ENCODE results near the gene BHLHE23.

BHLHE23 gene

GRCh38 chr20:62969179-62969760, 37.5 kb downstream of the BHLHE23 start:
- H3K9ac ChIP-seq (ENCODE audit: low read depth, low read length), result no peak overlapping the region
- no peaks in the 10 kb centered on the region for H3K79me2 ChIP-seq (ENCODE audit: insufficient read depth, low read length)
- no peaks in the 10 kb centered on the region for H3K27me3 ChIP-seq (ENCODE audit: insufficient read depth, low read length, poor library complexity)
- peaks cover 11% of the 10 kb centered on the region for H3K4me1 ChIP-seq (ENCODE audit: insufficient read depth, low read length)
- H4K20me1 ChIP-seq (ENCODE audit: insufficient read depth, low read length), result 0 out of 2 replicates have a peak, but pooled peaks cover 3% of the 10 kb centered on the region
- no peaks in the 10 kb centered on the region for H3K36me3 ChIP-seq (ENCODE audit: insufficient read depth, low read length)
- no peak overlapping the region for H3K4me2 ChIP-seq (ENCODE audit: insufficient read depth, low read length)
- no peaks in the 10 kb centered on the region for H3K9me3 ChIP-seq (ENCODE audit: insufficient read depth, low read length, severe bottlenecking)
- no peak overlapping the region for H3K27ac ChIP-seq (ENCODE audit: low read length)
- no peak overlapping the region for H2AFZ ChIP-seq (ENCODE audit: low read depth, low read length)
- no peak for TF ChIP-seq EZH2 (IDR thresholded peaks at IDR 0.05; ENCODE audit: borderline replicate concordance, low read depth, low read length, severe bottlenecking)
- TF ChIP-seq, protein P1, sequence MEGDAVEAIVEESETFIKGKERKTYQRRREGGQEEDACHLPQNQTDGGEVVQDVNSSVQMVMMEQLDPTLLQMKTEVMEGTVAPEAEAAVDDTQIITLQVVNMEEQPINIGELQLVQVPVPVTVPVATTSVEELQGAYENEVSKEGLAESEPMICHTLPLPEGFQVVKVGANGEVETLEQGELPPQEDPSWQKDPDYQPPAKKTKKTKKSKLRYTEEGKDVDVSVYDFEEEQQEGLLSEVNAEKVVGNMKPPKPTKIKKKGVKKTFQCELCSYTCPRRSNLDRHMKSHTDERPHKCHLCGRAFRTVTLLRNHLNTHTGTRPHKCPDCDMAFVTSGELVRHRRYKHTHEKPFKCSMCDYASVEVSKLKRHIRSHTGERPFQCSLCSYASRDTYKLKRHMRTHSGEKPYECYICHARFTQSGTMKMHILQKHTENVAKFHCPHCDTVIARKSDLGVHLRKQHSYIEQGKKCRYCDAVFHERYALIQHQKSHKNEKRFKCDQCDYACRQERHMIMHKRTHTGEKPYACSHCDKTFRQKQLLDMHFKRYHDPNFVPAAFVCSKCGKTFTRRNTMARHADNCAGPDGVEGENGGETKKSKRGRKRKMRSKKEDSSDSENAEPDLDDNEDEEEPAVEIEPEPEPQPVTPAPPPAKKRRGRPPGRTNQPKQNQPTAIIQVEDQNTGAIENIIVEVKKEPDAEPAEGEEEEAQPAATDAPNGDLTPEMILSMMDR (IDR thresholded peaks at IDR 0.05; ENCODE audit: borderline replicate concordance, extremely low read depth, low read length, poor library complexity, severe bottlenecking), result no peak
- no peak for DNase-seq
- no peak overlapping the region for H3K4me3 ChIP-seq (ENCODE audit: low read depth in 1 of 2, low read length in 2 of 2)
- ATAC-seq (ENCODE audit: insufficient read depth, low read depth), result no peak

DNA sequence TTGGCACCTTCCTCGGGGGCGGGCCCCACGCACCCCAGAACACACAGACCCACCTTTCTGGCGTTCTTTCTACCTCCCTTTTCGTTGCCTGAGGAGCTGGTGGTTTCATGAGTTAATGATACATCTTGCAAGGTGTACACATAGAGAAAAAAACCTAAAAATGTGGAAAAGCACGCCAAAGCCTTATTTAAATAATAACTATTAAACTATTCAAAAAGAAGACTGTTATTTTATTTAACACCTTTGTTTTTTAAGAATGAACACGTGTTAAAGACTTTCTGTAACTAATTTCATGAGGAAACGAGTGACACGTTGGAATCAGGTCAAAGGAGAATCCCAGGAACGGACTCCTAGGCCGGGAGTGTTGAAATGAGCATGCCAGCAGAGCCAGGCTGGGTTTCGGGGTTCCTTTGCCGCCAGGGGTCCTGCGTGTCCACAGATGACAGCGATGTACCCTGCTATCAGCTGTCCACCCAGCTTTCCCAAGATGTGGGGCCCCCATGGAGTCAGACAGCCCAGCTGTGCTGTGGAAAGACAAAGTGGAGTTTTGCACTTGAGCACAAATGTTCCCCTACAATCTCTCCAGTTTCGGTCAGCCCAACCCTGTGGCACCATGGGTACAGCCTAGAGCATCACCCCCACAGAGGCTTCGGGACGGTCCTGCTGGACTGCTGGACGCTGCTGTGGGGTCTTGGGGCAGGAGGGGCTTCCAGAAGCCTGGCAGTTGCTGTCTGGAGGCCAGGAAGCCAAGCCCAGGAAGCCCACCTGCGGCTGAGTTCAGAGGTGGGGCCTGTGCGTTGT, 38.2 kb downstream of the BHLHE23 start:
- Histone ChIP-seq H3K36me3 (ENCODE audit: insufficient read depth, low read length) (no peaks in the 10 kb centered on the region), H2AFZ (ENCODE audit: low read depth, low read length) (no peak overlapping the region), H4K20me1 (ENCODE audit: insufficient read depth, low read length) (0 out of 2 replicates have a peak, but pooled peaks cover 5% of the 10 kb centered on the region), H3K4me3 (ENCODE audit: low read depth in 1 of 2, low read length in 2 of 2) (no peak overlapping the region), H3K9ac (ENCODE audit: low read depth, low read length) (no peak overlapping the region), H3K79me2 (ENCODE audit: insufficient read depth, low read length) (no peaks in the 10 kb centered on the region), H3K4me1 (ENCODE audit: insufficient read depth, low read length) (peaks cover 11% of the 10 kb centered on the region), H3K27ac (ENCODE audit: low read length) (no peak overlapping the region), H3K9me3 (ENCODE audit: insufficient read depth, low read length, severe bottlenecking) (no peaks in the 10 kb centered on the region), H3K27me3 (ENCODE audit: insufficient read depth, low read length, poor library complexity) (no peaks in the 10 kb centered on the region), H3K4me2 (ENCODE audit: insufficient read depth, low read length) (no peak overlapping the region)
- ATAC-seq (ENCODE audit: insufficient read depth, low read depth) (no peak), DNase-seq (no peak)
- TF ChIP-seq EZH2 (IDR thresholded peaks at IDR 0.05; ENCODE audit: borderline replicate concordance, low read depth, low read length, severe bottlenecking), result no peak
- TF ChIP-seq, protein P1 (IDR thresholded peaks at IDR 0.05; ENCODE audit: borderline replicate concordance, extremely low read depth, low read length, poor library complexity, severe bottlenecking), result no peak

GRCh38 chr20:62967628-62968351, 39.0 kb downstream of the BHLHE23 start:
- Histone ChIP-seq H4K20me1 (ENCODE audit: insufficient read depth, low read length) (0 out of 2 replicates have a peak, but pooled peaks cover 5% of the 10 kb centered on the region), H3K79me2 (ENCODE audit: insufficient read depth, low read length) (no peaks in the 10 kb centered on the region), H3K9me3 (ENCODE audit: insufficient read depth, low read length, severe bottlenecking) (no peaks in the 10 kb centered on the region), H3K27ac (ENCODE audit: low read length) (no peak overlapping the region), H3K9ac (ENCODE audit: low read depth, low read length) (no peak overlapping the region), H2AFZ (ENCODE audit: low read depth, low read length) (no peak overlapping the region), H3K4me2 (ENCODE audit: insufficient read depth, low read length) (no peak overlapping the region), H3K27me3 (ENCODE audit: insufficient read depth, low read length, poor library complexity) (no peaks in the 10 kb centered on the region), H3K4me1 (ENCODE audit: insufficient read depth, low read length) (peaks cover 9% of the 10 kb centered on the region), H3K4me3 (ENCODE audit: low read depth in 1 of 2, low read length in 2 of 2) (no peak overlapping the region), H3K36me3 (ENCODE audit: insufficient read depth, low read length) (no peaks in the 10 kb centered on the region)
- no peak for ATAC-seq (ENCODE audit: insufficient read depth, low read depth)
- no peak for DNase-seq
- TF ChIP-seq, protein P1 (IDR thresholded peaks at IDR 0.05; ENCODE audit: borderline replicate concordance, extremely low read depth, low read length, poor library complexity, severe bottlenecking), result no peak
- TF ChIP-seq EZH2 (IDR thresholded peaks at IDR 0.05; ENCODE audit: borderline replicate concordance, low read depth, low read length, severe bottlenecking), result no peak
